Colon (tissue), 2 donors: Measurements from ENCODE around the gene OR2K2.
"Not testable (repeated sequence)": the region's sequence is repeated elsewhere in the genome, so short reads cannot be mapped to it uniquely, and the experiment has no call there.

Experiments used
- FAIRE-seq: peaks from 2 replicates; lab custom pipeline; 2012; peaks lifted over from hg19 to GRCh38; lab: Jason Lieb, UNC
- donor health status: control.
- donor health status: control.

Gene OR2K2

GRCh38 chr9:111297066-111297824, 32.8 kb downstream of the OR2K2 start:
- no peak for FAIRE-seq

GRCh38 chr9:111294691-111295451, 35.2 kb downstream of the OR2K2 start:
- FAIRE-seq = no peak

- FAIRE-seq = no peak
Measured at GRCh38 chr9:111287127-111287526, 42.9 kb downstream of the OR2K2 start.

- FAIRE-seq = no peak
Measured at GRCh38 chr9:111284703-111285102, 45.3 kb downstream of the OR2K2 start.

- no peak for FAIRE-seq
Measured at GRCh38 chr9:111282845-111283244, 47.2 kb downstream of the OR2K2 start.

GRCh38 chr9:111280795-111281194, 49.2 kb downstream of the OR2K2 start:
- not testable (repeated sequence) for FAIRE-seq
